ENCODE results near the gene AP1B1.
"Not testable (repeated sequence)": the region's sequence is repeated elsewhere in the genome, so short reads cannot be mapped to it uniquely, and the experiment has no call there.

GRCh38 chr22:29412772-29413171, 24.4 kb upstream of the AP1B1 start:
- TF ChIP-seq EP300, POLR2A, POLR2AphosphoS5 (IDR thresholded peaks at IDR 0.05): not testable (repeated sequence)
- TF ChIP-seq CTCF (IDR thresholded peaks at IDR 0.05) = peak in 3 of 4 experiments; percentile 6 to 39 (median 19)
